ENCODE measurements around the gene ATP8A1. TPM values are rescaled to one million over a fixed set of nuclear protein-coding genes. Genes with fewer than 3 reads are reported as not detected.

ATP8A1 gene
- total RNA-seq, 2 donors from 2014 or later: 17.9 to 18.7 TPM

DNA sequence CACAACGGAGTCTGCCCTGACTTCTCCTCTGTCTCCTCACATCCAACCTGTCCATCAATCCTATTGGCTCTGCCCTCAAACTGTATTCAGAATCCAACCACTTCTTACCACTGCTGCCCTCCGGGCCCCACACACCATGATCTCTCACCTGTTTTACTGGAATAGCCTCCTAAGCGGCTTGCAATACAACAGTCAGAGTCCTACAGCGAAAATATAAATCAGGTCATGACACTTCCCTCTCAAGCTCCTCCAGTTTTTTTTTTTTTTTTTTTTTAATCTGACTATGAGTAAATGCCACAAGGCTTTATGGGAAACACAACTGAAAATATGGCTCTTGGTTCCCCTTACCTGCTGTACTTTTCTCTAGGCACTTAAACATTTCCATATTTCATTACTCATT, 216.8 kb downstream of the ATP8A1 start:
- no peaks in the 10 kb centered on the region for H3K9me3 ChIP-seq (ENCODE audit: control insufficient read depth, low read length)
- no peak overlapping the region for H3K9ac ChIP-seq (ENCODE audit: extremely low read depth, low read length, poor library complexity, severe bottlenecking)
- no peak overlapping the region for H3K4me3 ChIP-seq (ENCODE audit: low read length)
- Mint-ChIP-seq H3K36me3 (ENCODE audit: low read depth) (peaks cover 17% of the 10 kb centered on the region), H3K27me3 (ENCODE audit: insufficient read depth) (peaks cover 12% of the 10 kb centered on the region), H3K4me3 (no peak overlapping the region), H3K9me3 (no peaks in the 10 kb centered on the region), H3K27ac (no peak overlapping the region), H3K4me1 (peaks cover 5% of the 10 kb centered on the region)
- H3K27me3 ChIP-seq (ENCODE audit: control insufficient read depth, insufficient read depth, low read length, poor library complexity, severe bottlenecking): no peaks in the 10 kb centered on the region
- TF ChIP-seq, protein P1, sequence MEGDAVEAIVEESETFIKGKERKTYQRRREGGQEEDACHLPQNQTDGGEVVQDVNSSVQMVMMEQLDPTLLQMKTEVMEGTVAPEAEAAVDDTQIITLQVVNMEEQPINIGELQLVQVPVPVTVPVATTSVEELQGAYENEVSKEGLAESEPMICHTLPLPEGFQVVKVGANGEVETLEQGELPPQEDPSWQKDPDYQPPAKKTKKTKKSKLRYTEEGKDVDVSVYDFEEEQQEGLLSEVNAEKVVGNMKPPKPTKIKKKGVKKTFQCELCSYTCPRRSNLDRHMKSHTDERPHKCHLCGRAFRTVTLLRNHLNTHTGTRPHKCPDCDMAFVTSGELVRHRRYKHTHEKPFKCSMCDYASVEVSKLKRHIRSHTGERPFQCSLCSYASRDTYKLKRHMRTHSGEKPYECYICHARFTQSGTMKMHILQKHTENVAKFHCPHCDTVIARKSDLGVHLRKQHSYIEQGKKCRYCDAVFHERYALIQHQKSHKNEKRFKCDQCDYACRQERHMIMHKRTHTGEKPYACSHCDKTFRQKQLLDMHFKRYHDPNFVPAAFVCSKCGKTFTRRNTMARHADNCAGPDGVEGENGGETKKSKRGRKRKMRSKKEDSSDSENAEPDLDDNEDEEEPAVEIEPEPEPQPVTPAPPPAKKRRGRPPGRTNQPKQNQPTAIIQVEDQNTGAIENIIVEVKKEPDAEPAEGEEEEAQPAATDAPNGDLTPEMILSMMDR (conservative IDR thresholded peaks at IDR 0.05): no peak
- no peak for DNase-seq
- no peaks in the 10 kb centered on the region for H3K4me1 ChIP-seq (ENCODE audit: control insufficient read depth, insufficient read depth, low read length)
- no peak overlapping the region for H3K27ac ChIP-seq (ENCODE audit: low read depth, low read length)
- peaks cover 5% of the 10 kb centered on the region for H3K36me3 ChIP-seq (ENCODE audit: control insufficient read depth, insufficient read depth, low read length)
- WGBS, 2 experiments (ENCODE audit: insufficient coverage in 1 of 2, insufficient read length in 1 of 2): 85 to 100% methylated on average over 1 to 4 of the region's 4 CpGs

DNA sequence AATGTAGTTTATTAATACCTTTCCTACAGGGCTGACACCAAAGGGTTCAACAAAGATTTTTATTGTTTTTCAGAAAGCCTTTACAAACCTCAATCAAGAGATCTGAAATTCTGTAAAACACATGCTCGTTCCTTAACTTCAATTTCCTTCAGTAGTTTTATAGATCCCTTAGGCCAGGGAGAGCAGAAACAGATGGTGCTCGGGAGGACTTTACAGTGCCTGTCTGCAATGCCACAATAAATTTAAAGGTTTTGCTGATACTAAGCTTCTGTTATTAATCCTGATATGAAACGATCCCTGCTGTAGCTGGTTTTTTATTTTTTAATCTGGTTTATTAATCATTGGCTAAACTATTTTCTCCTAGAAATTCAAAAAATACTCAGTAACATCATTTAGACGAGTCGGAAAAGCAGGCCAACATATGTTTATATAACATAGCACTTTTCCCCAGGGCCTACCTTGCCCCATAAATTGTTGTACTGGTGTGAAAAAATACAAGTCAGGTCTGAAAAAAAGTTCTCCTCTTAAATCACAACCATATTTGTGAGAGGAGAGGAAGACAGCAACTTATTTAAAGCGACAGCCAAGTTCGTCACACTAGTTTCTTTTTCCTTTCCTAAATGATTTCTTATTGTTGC, 219.9 kb downstream of the ATP8A1 start:
- H3K4me1 Mint-ChIP-seq: peaks cover 5% of the 10 kb centered on the region
- H3K36me3 Mint-ChIP-seq (ENCODE audit: low read depth): peaks cover 19% of the 10 kb centered on the region
- H3K4me3 Mint-ChIP-seq: no peak overlapping the region
- TF ChIP-seq, protein P1 (conservative IDR thresholded peaks at IDR 0.05): no peak
- H3K9me3 ChIP-seq (ENCODE audit: control insufficient read depth, low read length): no peaks in the 10 kb centered on the region
- no peak for DNase-seq
- 97% methylated on average over 7 of the region's 7 CpGs; no CpG with 5 or more reads in 1 of the 2 experiments for WGBS, 2 experiments (ENCODE audit: insufficient coverage in 1 of 2, insufficient read length in 1 of 2)
- no peak overlapping the region for H3K27ac ChIP-seq (ENCODE audit: low read depth, low read length)
- no peak overlapping the region for H3K4me3 ChIP-seq (ENCODE audit: low read length)
- no peaks in the 10 kb centered on the region for H3K36me3 ChIP-seq (ENCODE audit: control insufficient read depth, insufficient read depth, low read length)
- H3K4me1 ChIP-seq (ENCODE audit: control insufficient read depth, insufficient read depth, low read length): no peaks in the 10 kb centered on the region
- no peaks in the 10 kb centered on the region for H3K9me3 Mint-ChIP-seq
- no peaks in the 10 kb centered on the region for H3K27me3 ChIP-seq (ENCODE audit: control insufficient read depth, insufficient read depth, low read length, poor library complexity, severe bottlenecking)
- no peak overlapping the region for H3K27ac Mint-ChIP-seq
- no peak overlapping the region for H3K9ac ChIP-seq (ENCODE audit: extremely low read depth, low read length, poor library complexity, severe bottlenecking)
- peaks cover 34% of the 10 kb centered on the region for H3K27me3 Mint-ChIP-seq (ENCODE audit: insufficient read depth)

DNA sequence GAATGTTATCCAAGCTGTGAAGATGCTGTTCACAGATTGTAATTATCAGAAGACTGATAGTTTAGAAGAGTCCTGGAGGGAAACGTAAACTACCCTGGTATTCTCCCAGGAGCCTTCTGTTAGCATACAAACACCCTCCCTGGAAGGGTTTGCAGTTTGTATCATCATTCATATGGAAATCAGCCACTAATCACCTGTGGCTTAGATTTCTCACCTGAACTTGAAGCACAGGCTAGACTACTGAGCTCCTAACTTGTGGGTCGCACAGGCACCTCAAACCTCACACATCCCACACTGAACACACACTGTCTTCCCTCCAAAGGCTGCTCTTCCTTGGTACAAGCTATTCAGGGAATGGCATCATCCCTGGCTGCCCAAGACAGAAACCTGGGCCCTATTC, 228.9 kb downstream of the ATP8A1 start:
- H3K27me3 ChIP-seq (ENCODE audit: control insufficient read depth, insufficient read depth, low read length, poor library complexity, severe bottlenecking): no peaks in the 10 kb centered on the region
- Mint-ChIP-seq H3K9me3 (no peaks in the 10 kb centered on the region), H3K27ac (no peak overlapping the region), H3K4me3 (no peak overlapping the region), H3K4me1 (peaks cover 33% of the 10 kb centered on the region), H3K27me3 (ENCODE audit: insufficient read depth) (peaks cover 72% of the 10 kb centered on the region), H3K36me3 (ENCODE audit: low read depth) (peaks cover 13% of the 10 kb centered on the region)
- H3K36me3 ChIP-seq (ENCODE audit: control insufficient read depth, insufficient read depth, low read length): no peaks in the 10 kb centered on the region
- TF ChIP-seq, protein P1 (conservative IDR thresholded peaks at IDR 0.05): no peak
- H3K27ac ChIP-seq (ENCODE audit: low read depth, low read length): no peak overlapping the region
- no peaks in the 10 kb centered on the region for H3K9me3 ChIP-seq (ENCODE audit: control insufficient read depth, low read length)
- no peak overlapping the region for H3K9ac ChIP-seq (ENCODE audit: extremely low read depth, low read length, poor library complexity, severe bottlenecking)
- 29 to 31% methylated on average over 1 to 2 of the region's 2 CpGs for WGBS, 2 experiments (ENCODE audit: insufficient coverage in 1 of 2, insufficient read length in 1 of 2)
- H3K4me1 ChIP-seq (ENCODE audit: control insufficient read depth, insufficient read depth, low read length): peaks cover 11% of the 10 kb centered on the region
- peak; percentile 70 for DNase-seq
- no peak overlapping the region for H3K4me3 ChIP-seq (ENCODE audit: low read length)

All from endodermal cell (in vitro differentiated cells).